CD8-positive, alpha-beta memory T cell (primary cell): Measurements from ENCODE around the gene HMGCS2. TPM values are rescaled to one million over a fixed set of nuclear protein-coding genes. Genes with fewer than 3 reads are reported as not detected.
A peak's percentile ranks its signal among the peaks of the same experiment; 100 is the strongest.

Experiments
- CTCF ChIA-PET: fragments of 350-600 bp; sonication (Branson Sonifier 250); formaldehyde crosslinking; loops from one replicate; lab custom pipeline; 2021; ENCODE audit warnings: antibody characterized with exemption; lab: Charles Lee
- POLR2A ChIA-PET: fragments of 350-600 bp; sonication (Branson Sonifier 250); formaldehyde crosslinking; loops from one replicate; lab custom pipeline; 2021; ENCODE audit warnings: antibody characterized with exemption; lab: Charles Lee
- DNase-seq, 5 donors: peaks; one replicate each; pipeline versions ENCODE4 v3.0.0 to v3.0.0-alpha.2; 2020 to 2022; ENCODE audit warnings: mixed read lengths in 1 of 5
- H3K27ac ChIP-seq: one replicate; pipeline ENCODE4 v1.7.0; 2013; ENCODE audit warnings: low read depth, mild to moderate bottlenecking, low read length, moderate library complexity
- H3K27me3 ChIP-seq: 2 replicates; pipeline ENCODE4 v1.7.0; 2013; ENCODE audit warnings: low read length, mild to moderate bottlenecking; ENCODE audit not compliant: insufficient read depth, poor library complexity, severe bottlenecking
- H3K36me3 ChIP-seq: 2 replicates; pipeline ENCODE4 v1.7.0; 2013; ENCODE audit warnings: mild to moderate bottlenecking, low read length, moderate library complexity; ENCODE audit not compliant: insufficient read depth
- H3K4me1 ChIP-seq: 2 replicates; pipeline ENCODE4 v1.7.0; 2013; ENCODE audit warnings: mild to moderate bottlenecking, low read length, moderate library complexity; ENCODE audit not compliant: insufficient read depth
- H3K4me3 ChIP-seq: 2 replicates; pipeline ENCODE4 v1.7.0; 2013; ENCODE audit warnings: mild to moderate bottlenecking, low read length
- H3K9me3 ChIP-seq: 2 replicates; pipeline ENCODE4 v1.7.0; 2013; ENCODE audit warnings: mild to moderate bottlenecking, low read length
- H3K27ac Mint-ChIP-seq, 8 donors: one replicate each; pipeline ENCODE4 v1.8.0; 2020 to 2021; ENCODE audit warnings: mixed read lengths in 8 of 8, mild to moderate bottlenecking in 6 of 8, inconsistent platforms in 3 of 8, moderate library complexity in 3 of 8
- H3K27me3 Mint-ChIP-seq, 2 donors: one replicate each; pipeline ENCODE4 v1.8.0; 2020 to 2021; ENCODE audit warnings: mixed read lengths in 2 of 2, mild to moderate bottlenecking in 1 of 2, moderate library complexity in 1 of 2
- H3K36me3 Mint-ChIP-seq, 3 donors: one replicate each; pipeline ENCODE4 v1.8.0; 2020 to 2021; ENCODE audit warnings: mixed read lengths in 3 of 3, inconsistent platforms in 1 of 3, mild to moderate bottlenecking in 1 of 3
- H3K4me1 Mint-ChIP-seq, 3 donors: one replicate each; pipeline ENCODE4 v1.8.0; 2020 to 2021; ENCODE audit warnings: mixed read lengths in 3 of 3, inconsistent platforms in 1 of 3, mild to moderate bottlenecking in 1 of 3
- H3K4me3 Mint-ChIP-seq, 7 donors: one replicate each; pipeline ENCODE4 v1.8.0; 2020 to 2021; ENCODE audit warnings: mixed read lengths in 7 of 7, mild to moderate bottlenecking in 6 of 7, moderate library complexity in 4 of 7, inconsistent platforms in 2 of 7
- H3K9me3 Mint-ChIP-seq, 5 donors: one replicate each; pipeline ENCODE4 v1.8.0; 2020 to 2022; ENCODE audit warnings: mixed read lengths in 5 of 5, mild to moderate bottlenecking in 3 of 5, moderate library complexity in 2 of 5, inconsistent platforms in 1 of 5
- polyA plus RNA-seq: library from polyadenylated mRNA; unstranded; fragments of 300-500 nt; fragmentation: Illumina TruSeq; gene quantifications from one replicate; pipeline ENCODE4 v1.2.3, GENCODE V29; 2021
- total RNA-seq, 2 experiments: library from RNA; stranded (reverse); gene quantifications; one replicate each; pipeline ENCODE4 v1.2.3, GENCODE V29; 2021

Gene HMGCS2
- total and polyA plus RNA-seq, 3 experiments from 2014 or later: not detected

- POLR2A ChIA-PET: no interaction called here
- Mint-ChIP-seq H3K4me3 (no peak overlapping the region), H3K27me3 (no peaks in the 10 kb centered on the region)
These were observed 23.7 kb downstream of the HMGCS2 start for GRCh38 chr1:119745034-119745433.

DNA sequence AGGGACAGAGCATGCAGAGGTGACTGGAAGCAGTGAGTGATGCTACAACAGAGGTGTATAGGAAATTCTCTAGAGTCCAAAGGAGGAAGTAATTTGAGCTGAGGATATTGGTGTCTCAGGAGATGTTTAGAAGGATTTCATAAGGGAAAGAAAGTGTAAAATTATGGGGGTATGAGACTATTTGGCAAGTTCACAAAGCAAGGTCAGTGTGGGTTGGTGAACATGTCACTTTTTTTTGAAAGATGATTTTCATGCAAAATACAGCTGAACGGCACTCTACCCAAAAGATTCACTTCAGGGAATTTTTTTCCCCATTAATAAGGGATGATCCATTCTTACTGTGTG is 24.1 kb downstream of the HMGCS2 start:
- Mint-ChIP-seq H3K27ac (no peak overlapping the region), H3K9me3 (peaks cover 0 to 2% (median 0%) of the 10 kb centered on the region in 5 donors), H3K4me3 (no peak overlapping the region), H3K36me3 (peaks cover 0 to 1% (median 0%) of the 10 kb centered on the region in 3 donors), H3K4me1 (peaks cover 0 to 4% (median 0%) of the 10 kb centered on the region in 3 donors), H3K27me3 (no peaks in the 10 kb centered on the region)
- DNase-seq: no peak
- H3K27me3 ChIP-seq: no peaks in the 10 kb centered on the region
- ChIA-PET POLR2A (no interaction called here), CTCF (interaction anchor here (0.9 to 1.5 kb wide), 5 partner anchors 9 to 21 kb away, joined by 3 to 4 read pairs (median 3); no protein-coding TSS in a partner anchor)
- no peaks in the 10 kb centered on the region for H3K4me1 ChIP-seq
- no peaks in the 10 kb centered on the region for H3K36me3 ChIP-seq
- no peaks in the 10 kb centered on the region for H3K9me3 ChIP-seq
- no peak overlapping the region for H3K27ac ChIP-seq
- no peak overlapping the region for H3K4me3 ChIP-seq

More at GRCh38 chr1:119745034-119745433, 23.7 kb downstream of the HMGCS2 start:
- DNase-seq: no peak
- Histone ChIP-seq H3K36me3 (no peaks in the 10 kb centered on the region), H3K27ac (no peak overlapping the region), H3K9me3 (no peaks in the 10 kb centered on the region), H3K4me3 (no peak overlapping the region), H3K27me3 (no peaks in the 10 kb centered on the region), H3K4me1 (no peaks in the 10 kb centered on the region)
- CTCF ChIA-PET: interaction anchor here (0.9 to 1.5 kb wide), 4 partner anchors 9 to 21 kb away, joined by 3 to 4 read pairs (median 3); no protein-coding TSS in a partner anchor
- Mint-ChIP-seq H3K9me3 (peaks cover 0 to 2% (median 0%) of the 10 kb centered on the region in 5 donors), H3K36me3 (peaks cover 0 to 1% (median 0%) of the 10 kb centered on the region in 3 donors), H3K27ac (no peak overlapping the region), H3K4me1 (peaks cover 0 to 4% (median 0%) of the 10 kb centered on the region in 3 donors)

- DNase-seq: peak in 3 of 5 donors; percentile 3 to 36 (median 8)
- Histone ChIP-seq H3K4me3 (no peak overlapping the region), H3K36me3 (no peaks in the 10 kb centered on the region), H3K4me1 (no peaks in the 10 kb centered on the region), H3K9me3 (no peaks in the 10 kb centered on the region), H3K27ac (no peak overlapping the region), H3K27me3 (no peaks in the 10 kb centered on the region)
- CTCF ChIA-PET: interaction anchor here (1.1 to 1.5 kb wide), 4 partner anchors 10 to 20 kb away, joined by 3 to 4 read pairs (median 3); no protein-coding TSS in a partner anchor
- Mint-ChIP-seq H3K4me1 (peaks cover 0 to 4% (median 0%) of the 10 kb centered on the region in 3 donors), H3K36me3 (peaks cover 0 to 1% (median 0%) of the 10 kb centered on the region in 3 donors), H3K4me3 (no peak overlapping the region), H3K27ac (no peak overlapping the region), H3K27me3 (no peaks in the 10 kb centered on the region), H3K9me3 (peaks cover 0 to 2% (median 0%) of the 10 kb centered on the region in 5 donors)
- POLR2A ChIA-PET: no interaction called here
These were observed 24.7 kb downstream of the HMGCS2 start for GRCh38 chr1:119743776-119744597.

DNA sequence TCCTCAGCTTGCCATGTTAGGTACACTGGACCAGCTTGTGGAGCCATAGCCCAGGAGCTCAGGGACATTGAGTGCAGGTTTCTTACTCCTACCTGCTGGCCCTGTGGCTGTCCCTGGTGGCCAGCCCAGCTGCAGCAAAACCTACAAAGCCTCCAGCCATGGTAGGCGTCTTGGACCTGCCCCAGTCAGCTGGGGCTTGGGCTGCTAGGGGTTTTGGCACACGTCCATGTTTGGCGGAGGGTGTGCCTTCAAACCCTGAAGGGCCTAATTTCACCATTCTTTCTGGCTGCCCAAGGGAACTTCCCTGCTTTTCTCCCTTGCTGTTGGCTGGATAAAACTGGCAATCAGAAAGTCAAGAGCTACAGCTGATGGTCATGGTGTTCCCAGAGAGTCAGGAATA is 25.4 kb downstream of the HMGCS2 start:
- Histone ChIP-seq H3K9me3 (no peaks in the 10 kb centered on the region), H3K4me3 (no peak overlapping the region), H3K27ac (no peak overlapping the region), H3K4me1 (no peaks in the 10 kb centered on the region), H3K27me3 (no peaks in the 10 kb centered on the region), H3K36me3 (no peaks in the 10 kb centered on the region)
- CTCF ChIA-PET: interaction anchor here (1.3 to 1.5 kb wide), 3 partner anchors 17 to 20 kb away, joined by 3 read pairs; no protein-coding TSS in a partner anchor
- no peak for DNase-seq
- no peak overlapping the region for H3K27ac Mint-ChIP-seq
- peaks cover 0 to 2% (median 0%) of the 10 kb centered on the region in 5 donors for H3K9me3 Mint-ChIP-seq
- H3K4me3 Mint-ChIP-seq: no peak overlapping the region
- POLR2A ChIA-PET: no interaction called here
- H3K27me3 Mint-ChIP-seq: no peaks in the 10 kb centered on the region
- peaks cover 0 to 1% (median 0%) of the 10 kb centered on the region in 3 donors for H3K36me3 Mint-ChIP-seq
- peaks cover 0 to 4% (median 0%) of the 10 kb centered on the region in 3 donors for H3K4me1 Mint-ChIP-seq

GRCh38 chr1:119742677-119743076 is 26.0 kb downstream of the HMGCS2 start:
- H3K4me1 ChIP-seq: no peaks in the 10 kb centered on the region
- CTCF ChIA-PET: interaction anchor here (1.5 kb wide), 1 partner anchor 18 kb away, joined by 3 read pairs; no protein-coding TSS in a partner anchor
- H3K27ac ChIP-seq: no peak overlapping the region
- no peaks in the 10 kb centered on the region for H3K9me3 ChIP-seq
- no peaks in the 10 kb centered on the region for H3K27me3 ChIP-seq
- DNase-seq: no peak
- no peaks in the 10 kb centered on the region for H3K36me3 ChIP-seq
- Mint-ChIP-seq H3K36me3 (peaks cover 0 to 1% (median 0%) of the 10 kb centered on the region in 3 donors), H3K4me3 (no peak overlapping the region), H3K9me3 (peaks cover 0 to 2% (median 0%) of the 10 kb centered on the region in 5 donors), H3K4me1 (peaks cover 0 to 4% (median 0%) of the 10 kb centered on the region in 3 donors), H3K27ac (no peak overlapping the region), H3K27me3 (no peaks in the 10 kb centered on the region)
- POLR2A ChIA-PET: no interaction called here
- no peak overlapping the region for H3K4me3 ChIP-seq

GRCh38 chr1:119742202-119742601 is 26.5 kb downstream of the HMGCS2 start:
- ChIA-PET CTCF (no interaction called here), POLR2A (no interaction called here)
- H3K9me3 ChIP-seq: no peaks in the 10 kb centered on the region
- no peak overlapping the region for H3K27ac Mint-ChIP-seq
- H3K27ac ChIP-seq: no peak overlapping the region
- DNase-seq: no peak
- H3K27me3 ChIP-seq: no peaks in the 10 kb centered on the region
- H3K4me3 ChIP-seq: no peak overlapping the region
- no peaks in the 10 kb centered on the region for H3K27me3 Mint-ChIP-seq
- H3K4me1 Mint-ChIP-seq: peaks cover 0 to 4% (median 0%) of the 10 kb centered on the region in 3 donors
- peaks cover 0 to 2% (median 0%) of the 10 kb centered on the region in 5 donors for H3K9me3 Mint-ChIP-seq
- H3K4me3 Mint-ChIP-seq: no peak overlapping the region
- H3K36me3 ChIP-seq: no peaks in the 10 kb centered on the region
- H3K4me1 ChIP-seq: no peaks in the 10 kb centered on the region
- H3K36me3 Mint-ChIP-seq: peaks cover 0 to 1% (median 0%) of the 10 kb centered on the region in 3 donors

GRCh38 chr1:119740896-119741780 is 27.6 kb downstream of the HMGCS2 start:
- Histone ChIP-seq H3K4me3 (no peak overlapping the region), H3K9me3 (no peaks in the 10 kb centered on the region), H3K4me1 (no peaks in the 10 kb centered on the region), H3K27me3 (no peaks in the 10 kb centered on the region), H3K36me3 (no peaks in the 10 kb centered on the region), H3K27ac (no peak overlapping the region)
- peaks cover 0 to 4% (median 0%) of the 10 kb centered on the region in 3 donors for H3K4me1 Mint-ChIP-seq
- peaks cover 0 to 2% (median 1%) of the 10 kb centered on the region in 3 donors for H3K36me3 Mint-ChIP-seq
- no peak overlapping the region for H3K4me3 Mint-ChIP-seq
- H3K27me3 Mint-ChIP-seq: no peaks in the 10 kb centered on the region
- no peak for DNase-seq
- CTCF ChIA-PET: no interaction called here
- POLR2A ChIA-PET: no interaction called here
- H3K9me3 Mint-ChIP-seq: peaks cover 0 to 2% (median 0%) of the 10 kb centered on the region in 5 donors
- H3K27ac Mint-ChIP-seq: peak overlapping the region in 1 of 8 donors; percentile 54
